Mucosa of descending colon (tissue), 3 donors: ENCODE data around the gene PRRC2C. TPM values are rescaled to one million over a fixed set of nuclear protein-coding genes. Genes with fewer than 3 reads are reported as not detected.
A peak's percentile ranks its signal among the peaks of the same experiment; 100 is the strongest.

ENCODE experiments used
- ATAC-seq: fragments of 200-7000 bp; cut with Tn5 transposase; one replicate; pipeline ENCODE4 v1.9.1; 2020; ENCODE audit warnings: mild to moderate bottlenecking, moderate library complexity
- DNase-seq, 3 donors: peaks; one replicate each; pipeline ENCODE4 v3.0.0-alpha.2; 2020
- H3K36me3 ChIP-seq: fragments of 200-600 bp; one replicate; pipeline ENCODE4 v1.8.0; 2021; ENCODE audit warnings: low read depth, mild to moderate bottlenecking
- H3K4me1 ChIP-seq: fragments of 200-600 bp; one replicate; pipeline ENCODE4 v1.8.0; 2021; ENCODE audit warnings: low read depth, mild to moderate bottlenecking
- H3K4me3 ChIP-seq: fragments of 200-600 bp; one replicate; pipeline ENCODE4 v1.8.0; 2021; ENCODE audit warnings: mild to moderate bottlenecking
- H3K9me3 ChIP-seq: fragments of 200-600 bp; one replicate; pipeline ENCODE4 v1.8.0; 2021; ENCODE audit warnings: mild to moderate bottlenecking
- intact Hi-C, 2 donors: fragments of 100-400 bp; cut with DNase I in 1 of 2; cut with micrococcal nuclease in 1 of 2; formaldehyde crosslinking; loops; one replicate each; pipeline versions ENCODE4 v1.11.0 to v1.11.1; 2022; cut with DNase I, micrococcal nuclease
- total RNA-seq, 3 donors: library from RNA; stranded (reverse); fragmentation: NEBNext Ultra II Directional in 2 of 3; extraction: Animal tissue kit (Norgen Biotek cat#: 25700) in 2 of 3; gene quantifications; one replicate each; pipeline versions ENCODE4 v1.2.1 to v1.2.4, GENCODE V29; 2021 to 2023
- TF ChIP-seq, protein P1 (sequence below): fragments of 200-600 bp; IDR thresholded peaks from one replicate; pipeline ENCODE4 v1.8.0; 2022; ENCODE audit warnings: antibody characterized with exemption, mild to moderate bottlenecking
- donor health status: DM: no; HTN: no; CAD: no; lungs with moderate emphysema.
- donor health status: DM: no; HTN: no; CAD: no.
- donor health status: DM: no; HTN: yes; CAD: no.

The PRRC2C gene
- total RNA-seq, 3 donors from 2014 or later = 137 to 152 (median 138) TPM

DNA sequence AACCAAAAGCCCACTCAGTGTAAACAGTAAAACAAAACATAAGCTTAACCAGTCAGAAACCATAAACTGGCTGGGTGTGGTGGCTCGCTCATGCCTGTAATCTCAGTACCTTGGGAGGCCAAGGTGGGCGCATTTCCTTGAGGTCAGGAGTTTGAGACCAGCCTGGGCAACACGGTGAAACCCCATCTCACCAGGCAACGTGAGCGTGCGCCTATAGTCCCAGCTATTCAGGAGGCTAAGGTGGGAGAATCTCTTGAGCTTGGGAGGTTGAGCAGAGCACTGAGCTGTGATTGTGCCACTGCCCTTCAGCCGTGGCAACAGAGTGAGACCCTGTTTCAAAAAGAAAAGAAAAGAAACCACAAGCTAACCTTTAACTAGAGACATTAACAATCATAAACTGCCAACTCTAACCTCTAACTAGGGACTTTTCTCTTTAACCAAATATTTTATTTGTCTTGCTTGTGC lies 13.1 kb upstream of the PRRC2C start:
- intact Hi-C loops = no loop called here
- Histone ChIP-seq H3K4me1 (no peaks in the 10 kb centered on the region), H3K9me3 (no peaks in the 10 kb centered on the region), H3K36me3 (no peaks in the 10 kb centered on the region), H3K4me3 (no peak overlapping the region)
- TF ChIP-seq, protein P1, sequence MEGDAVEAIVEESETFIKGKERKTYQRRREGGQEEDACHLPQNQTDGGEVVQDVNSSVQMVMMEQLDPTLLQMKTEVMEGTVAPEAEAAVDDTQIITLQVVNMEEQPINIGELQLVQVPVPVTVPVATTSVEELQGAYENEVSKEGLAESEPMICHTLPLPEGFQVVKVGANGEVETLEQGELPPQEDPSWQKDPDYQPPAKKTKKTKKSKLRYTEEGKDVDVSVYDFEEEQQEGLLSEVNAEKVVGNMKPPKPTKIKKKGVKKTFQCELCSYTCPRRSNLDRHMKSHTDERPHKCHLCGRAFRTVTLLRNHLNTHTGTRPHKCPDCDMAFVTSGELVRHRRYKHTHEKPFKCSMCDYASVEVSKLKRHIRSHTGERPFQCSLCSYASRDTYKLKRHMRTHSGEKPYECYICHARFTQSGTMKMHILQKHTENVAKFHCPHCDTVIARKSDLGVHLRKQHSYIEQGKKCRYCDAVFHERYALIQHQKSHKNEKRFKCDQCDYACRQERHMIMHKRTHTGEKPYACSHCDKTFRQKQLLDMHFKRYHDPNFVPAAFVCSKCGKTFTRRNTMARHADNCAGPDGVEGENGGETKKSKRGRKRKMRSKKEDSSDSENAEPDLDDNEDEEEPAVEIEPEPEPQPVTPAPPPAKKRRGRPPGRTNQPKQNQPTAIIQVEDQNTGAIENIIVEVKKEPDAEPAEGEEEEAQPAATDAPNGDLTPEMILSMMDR = no peak
- ATAC-seq (no peak), DNase-seq (no peak)

GRCh38 chr1:171476829-171477228 lies 8.5 kb upstream of the PRRC2C start:
- intact Hi-C loops = no loop called here
- ATAC-seq = no peak
- TF ChIP-seq, protein P1 = no peak
- DNase-seq = no peak
- H3K9me3 ChIP-seq = no peaks in the 10 kb centered on the region
- no peak overlapping the region for H3K4me3 ChIP-seq
- H3K36me3 ChIP-seq = no peaks in the 10 kb centered on the region
- no peaks in the 10 kb centered on the region for H3K4me1 ChIP-seq

GRCh38 chr1:171477804-171478203 lies 7.5 kb upstream of the PRRC2C start:
- DNase-seq (no peak), ATAC-seq (no peak)
- H3K9me3 ChIP-seq = no peaks in the 10 kb centered on the region
- no peaks in the 10 kb centered on the region for H3K4me1 ChIP-seq
- intact Hi-C loops = no loop called here
- no peak overlapping the region for H3K4me3 ChIP-seq
- TF ChIP-seq, protein P1 = no peak
- H3K36me3 ChIP-seq = no peaks in the 10 kb centered on the region

GRCh38 chr1:171480035-171480434 lies 5.3 kb upstream of the PRRC2C start:
- ATAC-seq (no peak), DNase-seq (no peak)
- intact Hi-C loops = no loop called here
- TF ChIP-seq, protein P1 = no peak
- Histone ChIP-seq H3K4me3 (no peak overlapping the region), H3K4me1 (no peaks in the 10 kb centered on the region), H3K36me3 (no peaks in the 10 kb centered on the region), H3K9me3 (no peaks in the 10 kb centered on the region)

DNA sequence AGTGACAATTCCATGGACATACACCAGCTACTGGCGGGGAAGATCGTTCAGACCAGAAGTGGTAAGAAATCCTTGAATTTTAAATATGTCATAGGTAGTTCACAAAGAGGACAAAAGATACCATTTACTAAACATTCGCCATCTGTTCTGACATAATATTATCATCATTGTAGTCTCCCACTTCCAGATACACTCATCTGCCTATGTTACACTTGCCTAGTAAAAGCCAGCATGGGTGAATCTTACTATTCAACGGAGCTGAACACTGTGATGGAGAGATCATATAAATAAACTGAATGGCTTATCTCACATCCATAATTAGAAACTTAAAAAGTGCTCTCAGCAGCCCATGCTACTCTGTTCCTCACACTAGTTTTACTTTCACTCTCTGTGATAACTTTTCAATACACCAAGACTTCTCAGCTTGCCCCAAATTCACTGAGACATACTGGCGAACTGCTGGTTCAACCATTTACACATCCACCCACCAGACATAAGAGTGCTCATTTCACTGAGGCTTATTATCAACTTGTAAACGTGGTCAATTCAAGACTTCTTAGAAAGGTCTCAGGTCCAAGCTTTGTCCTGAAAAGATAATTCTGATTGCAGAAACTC lies 463 bp upstream of the PRRC2C start:
- intact Hi-C loops = no loop called here
- ATAC-seq = peak; percentile 66
- DNase-seq = no peak
- peaks cover 18% of the 10 kb centered on the region for H3K4me1 ChIP-seq
- no peaks in the 10 kb centered on the region for H3K36me3 ChIP-seq
- TF ChIP-seq, protein P1 = no peak
- H3K4me3 ChIP-seq = peak overlapping the region; percentile 72
- H3K9me3 ChIP-seq = no peaks in the 10 kb centered on the region
